WI38 (cell line): ENCODE measurements around the gene HOXC9.

Experiments used
- H3K4me3 ChIP-seq: 2 replicates; pipeline ENCODE4 v1.5.1; 2011; ENCODE audit warnings: low read depth, mild to moderate bottlenecking, control low read depth, low read length
- CTCF ChIP-seq: IDR thresholded peaks from 2 replicates; pipeline ENCODE4 v1.5.1; 2012; ENCODE audit warnings: low read depth, mild to moderate bottlenecking, control low read depth, low read length

HOXC9 gene

GRCh38 chr12:54022960-54023884 is 23.3 kb downstream of the HOXC9 start:
- no peak for TF ChIP-seq CTCF
- no peak overlapping the region for H3K4me3 ChIP-seq

GRCh38 chr12:54024127-54024526 is 24.2 kb downstream of the HOXC9 start:
- TF ChIP-seq CTCF = no peak
- H3K4me3 ChIP-seq = no peak overlapping the region

- no peak overlapping the region for H3K4me3 ChIP-seq
- TF ChIP-seq CTCF = no peak
Measured at GRCh38 chr12:54024581-54025305, 24.8 kb downstream of the HOXC9 start.

- no peak for TF ChIP-seq CTCF
- no peak overlapping the region for H3K4me3 ChIP-seq
Measured at GRCh38 chr12:54025499-54026405, 25.8 kb downstream of the HOXC9 start.

- TF ChIP-seq CTCF = no peak
- no peak overlapping the region for H3K4me3 ChIP-seq
Measured at GRCh38 chr12:54026640-54027441, 26.9 kb downstream of the HOXC9 start.

- no peak for TF ChIP-seq CTCF
- H3K4me3 ChIP-seq = no peak overlapping the region
Measured at GRCh38 chr12:54027442-54027786, 27.5 kb downstream of the HOXC9 start.
